ENCODE measurements around the gene C1orf87. TPM values are rescaled to one million over a fixed set of nuclear protein-coding genes. Genes with fewer than 3 reads are reported as not detected.

The C1orf87 gene
- total RNA-seq, 1 experiment from 2014 or later: 0.33 TPM

GRCh38 chr1:60066001-60066400, 7.6 kb downstream of the C1orf87 start:
- WGBS (ENCODE audit: extremely low coverage, insufficient read length, low lambda C conversion rate): no CpG with 5 or more reads among the region's 1 CpG
- H4K5ac ChIP-seq (ENCODE audit: insufficient read length, low read depth, low read length): no peak overlapping the region
- no peak overlapping the region for H2BK12ac ChIP-seq (ENCODE audit: insufficient read length, low read depth, low read length)
- no peak for DNase-seq
- no peak overlapping the region for H3K27ac ChIP-seq (ENCODE audit: insufficient read length, low read depth, low read length)
- H3K14ac ChIP-seq (ENCODE audit: insufficient read depth, low read length): no peak overlapping the region
- no peaks in the 10 kb centered on the region for H4K20me1 ChIP-seq (ENCODE audit: control insufficient read depth, insufficient read depth, insufficient read length)
- Mint-ChIP-seq H3K27ac (no peak overlapping the region), H3K36me3 (ENCODE audit: insufficient read depth in 1 of 3, low read depth in 3 of 3) (no peaks in the 10 kb centered on the region), H3K9me3 (peaks cover 0 to 3% of the 10 kb centered on the region in 2 experiments; a peak in 2 of 5 replicates), H3K4me1 (peaks cover 7 to 12% of the 10 kb centered on the region in 2 experiments), H3K27me3 (ENCODE audit: low read depth) (no peaks in the 10 kb centered on the region), H3K4me3 (no peak overlapping the region)
- no peak overlapping the region for H3K23ac ChIP-seq (ENCODE audit: insufficient read length, low read depth, low read length)
- no peak overlapping the region for H3K4ac ChIP-seq (ENCODE audit: low read depth, low read length)
- no peak overlapping the region for H2BK120ac ChIP-seq (ENCODE audit: low read depth, low read length, poor library complexity, severe bottlenecking)
- no peaks in the 10 kb centered on the region for H3K23me2 ChIP-seq (ENCODE audit: insufficient read length, low read depth, low read length, poor library complexity, severe bottlenecking)
- no peak overlapping the region for H2AK5ac ChIP-seq (ENCODE audit: insufficient read length, low read length)
- no peaks in the 10 kb centered on the region for H3K4me1 ChIP-seq (ENCODE audit: insufficient read depth, low read length)
- no peak overlapping the region for H3K18ac ChIP-seq (ENCODE audit: insufficient read length, low read depth, low read length)
- no peak overlapping the region for H2BK5ac ChIP-seq (ENCODE audit: insufficient read length, low read length)
- no peak overlapping the region for H3T11ph ChIP-seq (ENCODE audit: low read length)
- no peaks in the 10 kb centered on the region for H3K79me1 ChIP-seq (ENCODE audit: insufficient read depth, low read depth, low read length, poor library complexity, severe bottlenecking)
- TF ChIP-seq CTCF (conservative IDR thresholded peaks at IDR 0.05): no peak
- no peaks in the 10 kb centered on the region for H3K79me2 ChIP-seq (ENCODE audit: insufficient read depth, low read length)
- no peak overlapping the region for H4K91ac ChIP-seq (ENCODE audit: insufficient read length, low read depth, low read length)
- H3K9me3 ChIP-seq (ENCODE audit: control insufficient read depth, low read depth, low read length): no peaks in the 10 kb centered on the region
- H3K27me3 ChIP-seq (ENCODE audit: insufficient read depth, low read length): no peaks in the 10 kb centered on the region
- no peak overlapping the region for H2BK15ac ChIP-seq (ENCODE audit: low read depth, low read length)
- H2BK20ac ChIP-seq (ENCODE audit: low read depth, low read length, poor library complexity, severe bottlenecking): no peak overlapping the region
- no peak overlapping the region for H3K4me2 ChIP-seq (ENCODE audit: insufficient read depth, insufficient read length, low read length)
- no peak overlapping the region for H3K56ac ChIP-seq (ENCODE audit: insufficient read length, low read depth, low read length)
- H2AFZ ChIP-seq (ENCODE audit: low read length): no peak overlapping the region
- no peak overlapping the region for H4K8ac ChIP-seq (replicated peaks; ENCODE audit: insufficient read length, low read depth, low read length)
- H3K9ac ChIP-seq (ENCODE audit: extremely low read depth, insufficient read length, low read length): no peak overlapping the region
